ENCODE data around the gene REEP2. TPM values are rescaled to one million over a fixed set of nuclear protein-coding genes. Genes with fewer than 3 reads are reported as not detected.

REEP2 gene
- total RNA-seq, 1 experiment from 2014 or later, result 4.9 TPM

GRCh38 chr5:138495351-138495750 is 56.5 kb downstream of the REEP2 start:
- TF ChIP-seq, protein P1, sequence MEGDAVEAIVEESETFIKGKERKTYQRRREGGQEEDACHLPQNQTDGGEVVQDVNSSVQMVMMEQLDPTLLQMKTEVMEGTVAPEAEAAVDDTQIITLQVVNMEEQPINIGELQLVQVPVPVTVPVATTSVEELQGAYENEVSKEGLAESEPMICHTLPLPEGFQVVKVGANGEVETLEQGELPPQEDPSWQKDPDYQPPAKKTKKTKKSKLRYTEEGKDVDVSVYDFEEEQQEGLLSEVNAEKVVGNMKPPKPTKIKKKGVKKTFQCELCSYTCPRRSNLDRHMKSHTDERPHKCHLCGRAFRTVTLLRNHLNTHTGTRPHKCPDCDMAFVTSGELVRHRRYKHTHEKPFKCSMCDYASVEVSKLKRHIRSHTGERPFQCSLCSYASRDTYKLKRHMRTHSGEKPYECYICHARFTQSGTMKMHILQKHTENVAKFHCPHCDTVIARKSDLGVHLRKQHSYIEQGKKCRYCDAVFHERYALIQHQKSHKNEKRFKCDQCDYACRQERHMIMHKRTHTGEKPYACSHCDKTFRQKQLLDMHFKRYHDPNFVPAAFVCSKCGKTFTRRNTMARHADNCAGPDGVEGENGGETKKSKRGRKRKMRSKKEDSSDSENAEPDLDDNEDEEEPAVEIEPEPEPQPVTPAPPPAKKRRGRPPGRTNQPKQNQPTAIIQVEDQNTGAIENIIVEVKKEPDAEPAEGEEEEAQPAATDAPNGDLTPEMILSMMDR (IDR thresholded peaks at IDR 0.05 in 2 of 3, conservative IDR thresholded peaks at IDR 0.05 in 1 of 3; ENCODE audit: borderline replicate concordance in 1 of 3, insufficient read depth in 1 of 3, low read depth in 2 of 3, low read length in 2 of 3), result no peak
- no peak for TF ChIP-seq ELF1 (IDR thresholded peaks at IDR 0.05; ENCODE audit: borderline replicate concordance, low read depth)
- no peak for TF ChIP-seq REST (IDR thresholded peaks at IDR 0.05; ENCODE audit: low read depth)
- TF ChIP-seq JUND (IDR thresholded peaks at IDR 0.05), result no peak
- TF ChIP-seq RAD21 (IDR thresholded peaks at IDR 0.05; ENCODE audit: low read depth), result no peak
- TF ChIP-seq CBX3 (IDR thresholded peaks at IDR 0.05; ENCODE audit: low read depth), result no peak
- TF ChIP-seq CEBPB (IDR thresholded peaks at IDR 0.05; ENCODE audit: low read depth), result no peak
- intact Hi-C loops (cut with micrococcal nuclease), result no loop called here
- H3K4me1 ChIP-seq (ENCODE audit: control insufficient read depth in 1 of 2, insufficient read depth in 2 of 2, low read length in 2 of 2), result peaks cover 16 to 33% of the 10 kb centered on the region in 2 experiments
- H4K20me1 ChIP-seq (ENCODE audit: insufficient read depth), result no peaks in the 10 kb centered on the region
- BruUV-seq (replicated peaks), result no TSS peak
- no peak for ATAC-seq
- H3K4me3 ChIP-seq (replicated peaks in 1 of 2; ENCODE audit: low read depth in 1 of 2, low read length in 2 of 2), result no peak overlapping the region
- H3K9me2 ChIP-seq (ENCODE audit: insufficient read depth), result no peaks in the 10 kb centered on the region
- CTCF ChIA-PET, result interaction anchor here (1.5 kb wide), 1 partner anchor 8 kb away, joined by 6 read pairs; no protein-coding TSS in a partner anchor
- no peaks in the 10 kb centered on the region for H3K9me3 ChIP-seq (ENCODE audit: control insufficient read depth in 1 of 2, insufficient read depth in 1 of 2, low read depth in 1 of 2, low read length in 2 of 2)
- H3K4me2 ChIP-seq (ENCODE audit: low read length), result no peak overlapping the region
- DNase-seq (ENCODE audit: low read depth, low spot score), result no peak
- no peaks in the 10 kb centered on the region for H3K36me3 ChIP-seq (ENCODE audit: control insufficient read depth in 1 of 2, insufficient read depth in 2 of 2, low read length in 2 of 2)
- no peak overlapping the region for H2AFZ ChIP-seq (ENCODE audit: low read depth, low read length, poor library complexity, severe bottlenecking)
- RAD21 ChIA-PET (ENCODE audit: low non-redundant PET in 1 of 2, low total read pairs in 2 of 2, uncharacterized antibody in 2 of 2, unreplicated experiment in 2 of 2), result no interaction called here
- no peak overlapping the region for H3K9ac ChIP-seq (ENCODE audit: low read length)
- no peaks in the 10 kb centered on the region for H3K79me2 ChIP-seq (ENCODE audit: insufficient read depth, low read length)
- POLR2A ChIA-PET, result no interaction called here
- H3K27ac ChIP-seq (ENCODE audit: low read depth, low read length), result no peak overlapping the region
- no peaks in the 10 kb centered on the region for H3K27me3 ChIP-seq (ENCODE audit: insufficient read depth, low read length)

Other genes with a start within 250 kb of the REEP2 start
- 40.0 TPM for gene CDC23, start 225.7 kb upstream of the REEP2 start, total RNA-seq (2021; ENCODE audit: unreplicated experiment)
- not detected for gene GFRA3, start 164.4 kb upstream of the REEP2 start, total RNA-seq (2021; ENCODE audit: unreplicated experiment)
- gene CDC25C, start 107.3 kb upstream of the REEP2 start, total RNA-seq (2021; ENCODE audit: unreplicated experiment), result 19.3 TPM
- gene FAM53C, start 100.8 kb upstream of the REEP2 start, total RNA-seq (2021; ENCODE audit: unreplicated experiment), result 36.4 TPM
- 65.1 TPM for gene KDM3B, start 86.4 kb upstream of the REEP2 start, total RNA-seq (2021; ENCODE audit: unreplicated experiment)
- 173 TPM for gene EGR1, start 26.4 kb downstream of the REEP2 start, total RNA-seq (2021; ENCODE audit: unreplicated experiment)
- gene ETF1, start 104.2 kb downstream of the REEP2 start, total RNA-seq (2021; ENCODE audit: unreplicated experiment), result 178 TPM
- 486 TPM for gene HSPA9, start 136.3 kb downstream of the REEP2 start, total RNA-seq (2021; ENCODE audit: unreplicated experiment)